HG03196 (cell line): ENCODE results near the gene CDCP2.

Experiments used
- ATAC-seq: cut with Tn5 transposase; IDR thresholded peaks from one replicate; pipeline ENCODE4 v1.9.1; 2021; ENCODE audit not compliant: unreplicated experiment

Gene CDCP2

DNA sequence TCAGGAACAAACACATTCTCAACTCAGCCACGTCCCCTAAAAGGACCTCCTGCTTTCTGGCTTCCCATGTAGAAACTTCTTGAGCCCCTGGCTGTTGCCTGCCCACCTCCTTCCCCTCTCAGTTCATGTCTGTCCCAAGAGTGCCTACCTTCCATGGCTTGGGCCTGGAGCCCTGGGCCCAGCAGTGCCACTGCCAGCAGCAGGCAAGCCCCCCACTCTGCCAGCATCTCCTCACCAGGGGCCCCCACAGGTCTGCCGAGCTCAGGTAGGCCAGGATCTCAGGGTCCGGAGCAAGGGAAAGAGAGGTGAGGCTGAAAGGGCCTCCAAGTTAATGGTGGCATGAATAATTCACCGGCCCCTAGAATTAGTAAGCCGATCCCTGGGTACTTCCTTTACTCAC, at the start of gene CDCP2:
Gene CDCP2 (minus strand): TSS at position 305 of the 400 bp plus-strand sequence. CDS start 78 bp downstream, at position 227.
- no peak for ATAC-seq

DNA sequence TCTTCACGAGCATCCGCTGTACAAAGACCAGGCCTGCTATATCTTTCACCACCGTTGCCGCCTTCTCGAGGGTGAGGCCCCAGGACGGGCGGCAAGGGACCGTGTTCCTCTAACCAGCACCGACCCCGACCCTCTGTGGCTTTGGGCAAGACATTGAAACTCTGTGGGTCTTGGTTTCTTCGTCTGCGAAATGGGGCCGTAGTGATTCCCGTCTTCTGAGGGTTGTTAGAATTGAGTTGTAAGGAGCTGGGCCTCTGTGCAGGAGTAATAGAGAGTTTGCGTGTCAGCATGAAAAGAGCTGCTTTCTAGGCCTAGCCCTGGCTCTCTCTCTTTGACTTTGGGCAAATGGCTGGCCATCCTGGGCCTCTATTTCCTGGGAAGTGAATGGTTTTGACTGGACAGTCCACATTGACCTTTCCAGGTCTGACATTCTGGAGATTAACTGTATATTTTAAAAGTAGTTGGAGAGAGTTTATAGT, 47.8 kb upstream of the CDCP2 start:
- ATAC-seq, result peak; percentile 15

DNA sequence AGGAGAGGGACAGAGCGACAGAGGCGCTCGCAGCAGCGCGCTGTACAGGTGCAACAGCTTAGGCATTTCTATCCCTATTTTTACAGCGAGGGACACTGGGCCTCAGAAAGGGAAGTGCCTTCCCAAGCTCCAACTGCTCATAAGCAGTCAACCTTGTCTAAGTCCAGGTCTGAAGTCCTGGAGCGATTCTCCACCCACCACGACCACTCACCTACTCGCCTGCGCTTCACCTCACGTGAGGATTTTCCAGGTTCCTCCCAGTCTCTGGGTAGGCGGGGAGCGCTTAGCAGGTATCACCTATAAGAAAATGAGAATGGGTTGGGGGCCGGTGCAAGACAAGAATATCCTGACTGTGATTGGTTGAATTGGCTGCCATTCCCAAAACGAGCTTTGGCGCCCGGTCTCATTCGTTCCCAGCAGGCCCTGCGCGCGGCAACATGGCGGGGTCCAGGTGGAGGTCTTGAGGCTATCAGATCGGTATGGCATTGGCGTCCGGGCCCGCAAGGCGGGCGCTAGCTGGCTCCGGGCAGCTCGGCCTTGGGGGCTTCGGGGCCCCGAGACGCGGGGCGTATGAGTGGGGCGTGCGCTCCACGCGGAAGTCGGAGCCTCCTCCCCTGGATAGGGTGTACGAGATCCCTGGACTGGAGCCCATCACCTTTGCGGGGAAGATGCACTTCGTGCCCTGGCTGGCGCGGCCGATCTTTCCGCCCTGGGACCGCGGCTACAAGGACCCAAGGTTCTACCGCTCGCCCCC, 47.1 kb upstream of the CDCP2 start, which contains the start of the genes CYB5RL and MRPL37:
Gene CYB5RL (minus strand): TSS at position 266 of the 754 bp plus-strand sequence. CDS start 4,414 bp downstream, outside the sequence.
Gene MRPL37 (plus strand): TSS at position 403 of the 754 bp plus-strand sequence. CDS start 77 bp downstream, at position 480.
- ATAC-seq, result peak; percentile 93

DNA sequence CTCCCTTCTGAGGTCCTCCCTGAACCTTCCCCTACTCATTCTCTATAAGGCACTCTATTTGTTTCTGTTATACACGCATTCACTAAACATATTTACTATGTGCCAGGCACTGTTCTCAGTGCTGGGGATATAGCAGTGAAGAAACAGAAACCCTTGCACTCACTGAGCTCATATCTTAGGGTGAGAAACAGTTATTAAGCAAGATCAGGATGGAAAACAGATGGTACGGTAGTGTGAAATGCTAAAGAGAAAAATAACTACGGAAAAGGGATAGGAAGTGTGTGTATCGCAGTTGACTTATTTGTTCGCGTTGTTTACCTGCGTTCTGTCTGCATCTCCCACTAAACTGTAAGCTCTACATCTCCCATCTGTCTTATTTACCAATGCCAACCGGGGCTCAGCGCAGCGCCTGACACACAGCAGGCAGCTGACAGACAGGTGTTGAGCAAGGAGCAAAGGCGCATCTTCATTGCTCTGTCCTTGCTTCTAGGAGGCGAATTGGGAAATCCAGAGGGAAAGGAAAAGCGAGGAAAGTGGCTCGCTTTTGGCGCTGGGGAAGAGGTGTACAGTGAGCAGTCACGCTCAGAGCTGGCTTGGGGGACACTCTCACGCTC, 46.5 kb upstream of the CDCP2 start:
- ATAC-seq, result no peak

DNA sequence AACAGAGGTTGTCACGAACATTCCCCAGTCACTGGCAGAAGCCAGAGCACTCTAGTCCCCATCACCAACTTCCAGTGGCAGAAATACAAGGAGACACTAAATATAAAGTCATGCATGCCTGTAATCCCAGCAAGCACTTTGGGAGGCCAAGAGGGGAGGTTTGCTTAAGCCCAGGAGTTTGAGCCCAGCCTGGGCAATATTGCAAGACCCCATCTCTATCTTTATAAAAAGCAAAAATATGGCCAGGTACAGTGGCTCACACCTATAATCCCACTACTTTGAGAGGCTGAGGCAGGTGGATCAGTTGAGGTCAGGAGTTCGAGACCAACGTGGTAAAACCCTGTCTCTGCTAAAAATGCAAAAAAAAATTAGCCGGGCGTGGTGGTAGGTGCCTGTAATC, 40.7 kb upstream of the CDCP2 start:
- no peak for ATAC-seq

DNA sequence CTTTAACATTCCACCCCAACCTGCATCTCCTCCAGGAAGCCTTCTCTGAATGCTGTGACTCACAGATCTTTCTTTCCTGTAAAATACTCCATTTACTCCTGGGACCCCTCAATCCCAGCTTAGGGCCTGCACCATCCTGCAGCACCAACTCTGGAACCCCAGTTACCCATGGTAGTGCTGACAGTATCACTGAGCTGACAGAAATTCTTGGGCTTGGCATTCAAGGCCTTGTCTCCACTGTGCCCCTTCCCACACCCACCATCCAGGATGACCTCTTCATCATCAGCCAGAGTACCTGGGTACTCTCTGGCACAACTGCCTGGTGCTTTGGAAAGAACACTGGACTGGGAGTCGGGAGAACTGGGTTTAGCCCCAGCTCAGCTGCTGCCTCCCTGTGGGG, 38.7 kb upstream of the CDCP2 start:
- ATAC-seq, result no peak

DNA sequence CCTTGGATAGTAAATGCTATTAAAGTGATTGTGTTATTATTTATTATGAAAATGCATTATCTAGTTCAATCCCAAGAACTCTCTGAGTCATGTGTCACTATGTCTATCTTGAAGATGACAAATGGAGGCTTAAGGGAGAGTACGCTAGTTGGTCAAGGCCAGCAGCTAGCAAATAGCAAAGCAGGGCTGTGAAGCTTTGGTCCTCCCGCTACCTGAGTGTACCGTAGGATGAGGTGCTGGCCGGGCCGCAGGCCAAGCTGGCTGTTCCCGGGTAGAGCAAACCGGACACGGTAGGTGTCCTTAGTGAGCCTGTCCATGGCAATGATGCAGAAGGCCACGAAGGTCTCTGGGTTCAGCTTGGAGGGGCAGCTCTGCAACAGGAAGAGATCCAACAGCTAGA, 37.7 kb upstream of the CDCP2 start:
- ATAC-seq, result no peak

DNA sequence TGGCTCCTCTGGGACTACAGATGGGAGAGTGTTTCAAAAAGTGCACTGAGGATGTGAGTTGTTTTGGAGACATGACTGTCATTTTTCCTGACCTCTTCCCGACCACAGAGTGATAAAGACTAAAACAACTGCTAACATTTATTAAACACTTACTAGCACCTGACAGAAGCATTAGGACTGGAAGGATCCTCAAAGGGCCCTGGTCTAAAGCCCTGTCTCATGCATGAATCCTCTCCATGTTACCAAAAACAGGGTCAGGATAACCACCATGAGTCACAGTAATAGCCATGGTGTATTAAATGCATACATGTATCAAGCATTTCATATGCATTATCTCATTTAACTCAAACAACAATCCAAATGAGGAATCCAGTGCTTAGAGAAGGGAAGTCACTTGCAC, 35.5 kb upstream of the CDCP2 start:
- ATAC-seq, result no peak

DNA sequence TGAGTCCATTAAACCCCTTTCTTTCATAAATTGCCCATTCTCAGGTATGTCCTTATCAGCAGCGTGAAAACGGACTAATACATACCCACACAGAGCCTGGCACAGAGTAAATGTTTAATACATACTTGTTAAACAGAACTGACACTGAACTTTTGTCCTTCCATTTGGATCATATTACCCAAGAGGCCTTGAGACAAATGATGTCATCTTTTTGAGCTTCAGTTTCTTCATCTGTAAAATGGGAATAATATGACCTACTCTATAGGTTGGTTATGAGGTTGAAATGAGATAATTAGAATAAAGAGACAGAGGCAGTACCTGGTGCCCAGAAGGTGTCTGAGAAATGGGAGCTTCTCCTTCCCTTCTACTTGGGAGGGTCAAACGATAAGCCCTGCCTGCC, 33.3 kb upstream of the CDCP2 start:
- ATAC-seq, result no peak

DNA sequence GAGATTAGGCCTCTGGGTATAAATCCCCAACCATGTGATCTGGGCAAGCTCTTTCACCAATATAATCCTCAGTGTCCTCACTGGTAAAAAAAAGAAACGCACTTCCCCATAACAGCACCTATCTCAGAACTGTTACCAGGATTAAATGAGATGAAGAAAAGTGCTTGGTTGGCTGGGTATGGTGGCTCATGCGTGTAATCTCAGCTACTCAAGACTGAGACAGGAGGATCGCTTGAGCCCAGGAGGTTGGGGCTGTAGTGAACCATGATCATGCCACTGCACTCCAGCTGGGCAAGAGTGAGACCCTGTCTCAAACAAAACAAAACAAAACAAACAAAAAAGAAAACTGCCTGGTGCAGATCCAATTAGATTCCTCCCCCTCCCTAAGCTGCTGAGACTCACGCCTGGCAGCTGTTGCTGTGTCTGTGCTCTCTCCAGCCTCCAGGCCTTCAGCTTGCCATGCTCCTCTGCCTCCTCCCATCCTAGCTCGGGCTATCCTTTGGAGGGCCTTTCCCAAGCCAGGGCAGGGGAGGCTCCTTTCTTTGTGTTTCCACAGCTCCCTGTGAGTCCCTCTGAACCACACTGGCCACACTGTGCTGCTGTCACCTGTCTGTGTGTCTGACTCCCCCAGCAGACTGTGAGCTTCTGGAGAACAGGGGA, 28.0 kb upstream of the CDCP2 start:
- ATAC-seq, result no peak

DNA sequence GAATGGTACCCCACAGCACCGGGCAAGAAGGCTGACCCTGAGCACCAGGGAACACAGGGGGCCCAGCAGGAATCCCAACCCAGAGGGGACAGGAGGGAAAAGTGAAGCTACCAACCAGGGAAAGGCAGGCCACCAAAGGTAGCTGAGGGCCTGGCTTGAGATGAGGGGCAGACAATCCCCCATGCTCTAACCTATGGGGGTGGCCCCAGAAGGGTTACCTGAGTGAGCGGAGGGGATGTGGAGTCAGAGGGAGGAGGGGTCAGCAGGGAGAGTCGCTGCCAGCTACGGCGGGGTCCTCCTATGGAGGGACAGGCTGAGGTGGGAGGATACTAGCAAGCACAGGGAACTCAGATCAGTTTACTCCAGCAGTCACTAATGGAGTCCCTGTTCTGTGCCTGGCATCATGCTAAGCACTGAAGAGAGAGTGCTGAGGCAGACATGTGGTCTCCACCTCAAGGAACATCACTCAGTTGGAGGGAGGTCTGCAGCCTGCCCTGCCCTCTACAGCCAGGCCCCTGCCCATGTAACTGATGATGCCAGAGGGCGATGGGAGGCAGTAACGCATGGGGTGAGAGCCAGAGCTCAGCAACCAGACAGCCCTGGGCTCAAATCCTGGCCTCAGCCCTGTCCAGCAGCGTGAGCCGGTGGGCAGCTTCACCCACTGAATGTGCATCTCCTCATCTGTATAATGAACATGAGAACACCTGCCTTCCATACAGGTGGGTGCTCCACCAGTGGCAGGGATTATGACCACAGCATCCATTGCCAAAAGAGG, 25.7 kb upstream of the CDCP2 start:
- no peak for ATAC-seq

DNA sequence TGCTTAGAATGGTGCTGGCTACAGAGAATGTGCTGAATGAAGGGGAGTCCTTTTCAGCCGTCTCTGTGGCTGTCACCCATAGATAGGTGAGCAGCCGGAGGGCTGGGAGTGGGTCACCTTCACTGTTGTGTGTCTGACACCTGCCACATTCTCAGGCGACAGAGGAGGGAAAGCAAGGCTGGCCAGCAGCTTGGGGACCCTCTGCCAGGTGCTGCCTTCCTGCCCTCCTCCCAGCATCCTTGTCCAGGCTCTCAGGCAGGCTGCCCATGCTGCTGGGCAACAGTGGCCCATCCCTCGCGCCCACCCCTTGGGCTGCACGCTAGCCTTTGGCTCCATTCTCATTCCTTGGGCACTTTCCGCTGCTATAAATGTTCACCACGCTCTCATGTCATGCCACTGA, 24.9 kb upstream of the CDCP2 start:
- no peak for ATAC-seq

DNA sequence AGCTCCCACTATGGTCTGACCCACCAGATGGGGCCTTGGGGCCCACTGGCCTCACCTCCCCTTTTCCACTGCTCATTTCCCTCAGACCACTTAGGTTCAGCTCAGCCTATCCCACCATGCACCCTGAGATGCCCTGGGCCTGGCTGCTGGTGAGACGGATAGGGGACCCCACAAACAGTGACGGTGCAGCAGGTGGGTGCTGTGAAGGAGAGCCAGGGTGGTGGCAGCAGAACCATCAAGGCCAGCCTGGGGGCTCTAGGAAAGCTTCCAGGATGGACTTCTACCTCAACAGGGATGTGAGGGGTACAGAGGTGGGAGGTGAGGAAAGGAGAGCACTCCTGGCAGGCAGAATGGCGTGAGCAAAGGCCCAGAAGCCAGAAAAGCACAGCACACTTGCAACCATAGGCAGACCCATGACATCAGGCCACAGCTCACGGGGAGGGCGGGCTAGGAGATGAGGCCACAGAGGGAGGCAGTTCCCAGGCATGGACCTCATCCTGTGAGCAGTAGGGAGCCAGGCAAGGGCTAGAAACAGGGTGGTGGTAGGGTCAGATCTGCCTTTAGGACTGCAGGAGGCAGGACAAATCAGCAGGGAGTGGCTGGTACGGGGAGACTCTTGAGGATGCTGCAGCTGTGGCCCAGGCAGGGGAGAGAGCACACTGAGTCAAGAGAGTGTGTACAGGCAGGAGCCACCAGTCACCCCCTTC, 24.0 kb upstream of the CDCP2 start:
- no peak for ATAC-seq

DNA sequence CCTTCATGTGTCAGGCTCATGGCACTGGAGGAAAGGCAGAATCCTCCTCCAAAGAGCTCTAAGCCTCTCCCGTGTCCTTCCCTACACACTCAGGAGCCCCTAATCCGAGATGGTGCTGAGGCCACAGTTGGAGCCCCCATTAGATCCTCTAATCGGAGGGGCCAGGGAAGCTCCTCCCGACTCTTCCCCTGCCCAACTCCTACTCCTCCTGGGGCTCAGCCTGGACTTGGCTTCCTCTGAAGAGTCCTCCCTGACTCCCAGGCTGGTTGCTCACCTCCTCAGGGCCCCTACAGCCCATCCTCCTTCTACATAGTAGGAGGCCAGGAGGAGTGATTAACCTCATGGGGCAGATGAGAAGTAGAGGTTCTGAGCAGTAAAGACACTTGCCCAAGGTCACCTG, 21.3 kb upstream of the CDCP2 start:
- ATAC-seq, result no peak

DNA sequence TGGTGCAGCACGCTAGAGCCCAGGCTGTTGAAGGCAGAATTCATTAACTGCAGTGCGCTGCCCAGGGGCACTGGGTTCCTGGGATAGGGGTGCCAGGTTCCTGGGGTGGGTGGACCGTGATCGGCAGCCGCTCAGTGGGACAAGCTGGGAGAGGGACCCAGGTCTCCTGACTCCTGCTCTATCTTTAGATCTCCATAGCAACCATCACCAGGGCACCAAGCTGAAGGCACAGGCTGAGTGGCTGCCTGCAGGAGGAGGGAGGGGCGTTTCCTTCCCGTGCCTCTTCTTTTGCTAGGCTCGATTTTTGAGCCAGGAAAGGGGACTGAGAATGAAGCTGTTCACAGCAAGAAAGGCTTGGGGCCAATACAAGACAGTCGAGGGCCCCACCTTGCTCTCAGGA, 20.9 kb upstream of the CDCP2 start:
- ATAC-seq, result no peak

DNA sequence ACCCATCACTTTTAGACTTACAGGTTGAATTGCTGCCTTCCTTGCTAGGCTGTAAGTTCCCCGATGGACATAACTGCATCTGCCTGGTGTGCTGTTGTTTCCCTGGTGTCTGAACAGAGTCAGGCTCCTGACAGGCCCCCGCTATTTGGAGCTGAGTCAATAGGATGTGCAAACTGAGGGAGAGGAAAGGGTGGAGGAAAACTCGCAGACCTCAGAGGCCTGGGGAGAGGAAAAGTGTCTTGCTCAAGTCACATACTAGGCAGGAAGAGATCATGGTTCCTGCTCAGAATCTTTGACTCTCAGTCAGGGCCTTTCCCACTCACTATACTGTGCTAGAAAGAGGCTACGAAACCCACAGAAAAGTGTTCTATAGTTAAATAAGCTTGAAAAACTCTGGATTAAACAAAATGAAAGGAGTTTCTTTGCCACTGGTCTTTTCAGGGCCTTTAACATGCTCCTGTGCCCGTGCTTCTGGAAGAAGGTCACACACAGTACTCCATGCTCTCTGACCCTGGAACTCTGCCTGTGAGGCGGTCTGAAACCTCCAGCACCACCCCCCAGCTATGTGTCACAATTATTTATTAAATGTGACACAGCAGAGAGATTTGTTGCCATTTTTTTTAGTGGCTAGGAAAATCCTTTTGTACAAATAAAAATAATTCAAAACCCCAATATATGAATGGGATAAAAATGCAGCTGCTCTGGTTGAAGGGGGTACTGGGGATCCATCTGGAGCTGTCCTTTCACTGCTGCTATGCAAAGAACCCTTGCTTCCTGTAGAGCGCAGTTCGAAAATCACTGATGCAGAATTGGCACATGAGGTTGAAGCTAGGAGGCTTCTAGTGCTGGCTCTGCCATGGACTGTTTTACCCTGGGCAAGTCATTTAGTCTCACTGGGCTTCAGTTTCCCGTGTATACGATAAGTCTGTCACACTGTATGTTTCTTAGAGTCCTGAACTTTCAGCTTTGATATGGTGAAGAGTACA, 20.1 kb upstream of the CDCP2 start:
- ATAC-seq, result no peak

DNA sequence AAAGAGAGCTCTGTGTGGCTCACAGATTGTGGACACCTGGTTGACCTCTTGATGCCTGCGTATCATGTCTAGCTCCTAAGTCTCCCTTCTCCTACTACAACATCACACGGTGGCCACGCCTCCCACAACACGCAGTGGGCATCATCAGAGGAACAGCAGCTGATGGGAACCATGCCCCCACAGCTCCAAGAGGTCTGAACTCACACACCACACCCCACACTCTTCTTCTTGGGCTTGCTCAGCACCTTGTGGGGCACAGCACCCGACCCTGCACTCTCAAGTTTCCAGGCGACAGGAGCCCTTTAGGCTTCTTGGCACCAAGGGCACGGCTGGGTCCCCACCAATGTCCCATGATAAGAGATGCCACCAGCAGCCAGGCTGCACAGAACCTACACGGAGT, 18.8 kb upstream of the CDCP2 start:
- no peak for ATAC-seq

DNA sequence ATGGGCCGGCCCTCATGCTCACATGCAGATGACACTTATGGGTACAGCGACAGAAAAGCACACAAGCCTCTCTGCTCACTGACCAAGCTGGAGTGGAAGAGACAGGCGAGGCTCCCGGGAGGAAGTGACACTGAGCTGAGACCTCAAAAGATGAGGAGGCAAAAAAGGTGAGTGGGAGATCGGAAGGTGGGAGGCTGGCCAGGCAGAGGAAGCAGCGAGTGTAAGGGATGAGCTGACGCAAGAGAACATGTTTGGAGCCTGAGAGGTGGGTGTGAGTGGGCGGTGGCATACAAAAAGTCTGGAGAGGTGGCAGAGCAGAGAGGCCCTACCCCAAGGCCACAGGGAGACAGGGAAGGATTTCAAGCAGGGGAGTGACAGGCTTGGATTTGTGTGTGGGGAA, 18.2 kb upstream of the CDCP2 start:
- no peak for ATAC-seq

DNA sequence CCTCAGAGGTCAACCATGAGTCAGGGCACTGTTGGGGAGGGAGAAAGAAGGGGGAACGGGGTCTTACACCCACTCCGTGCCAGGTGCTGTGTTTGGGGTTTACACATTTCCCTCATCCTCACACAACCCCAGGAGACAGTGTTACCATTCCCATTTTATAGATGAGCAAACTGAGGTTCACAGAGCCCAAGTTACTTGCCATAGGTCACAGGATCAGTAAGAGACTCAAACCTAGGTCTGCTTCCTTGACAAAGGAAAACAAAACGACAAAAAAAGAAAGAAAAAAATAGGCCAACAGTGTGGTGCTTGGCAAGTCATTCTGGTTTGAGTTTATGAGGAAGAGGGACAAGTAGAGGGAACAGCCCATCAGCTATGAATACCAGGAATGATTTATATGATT, 16.3 kb upstream of the CDCP2 start:
- ATAC-seq, result no peak
